GM23338 (cell line): ENCODE data around the gene MEI1.

Source experiments
- CTCF ChIP-seq, 2 experiments: fragments of 200-600 bp in 1 of 2; sonication (generic) in 1 of 2; conservative IDR thresholded peaks; 2 replicates each; pipeline versions ENCODE4 v1.5.1 to v1.6.1; 2016 to 2017; ENCODE audit warnings: antibody characterized with exemption in 2 of 2, low read depth in 2 of 2, mild to moderate bottlenecking in 2 of 2, moderate library complexity in 1 of 2
- EZH2 ChIP-seq: fragments of 200-600 bp; sonication (generic); IDR thresholded peaks from one replicate; pipeline ENCODE4 v1.8.0; 2017; ENCODE audit warnings: antibody characterized with exemption, mild to moderate bottlenecking, low read depth; ENCODE audit not compliant: unreplicated experiment

GRCh38 chr22:41801147-41801819 lies 102.0 kb downstream of the MEI1 start:
- TF ChIP-seq CTCF (conservative IDR thresholded peaks at IDR 0.05; ENCODE audit: low read depth in 2 of 2): no peak
- TF ChIP-seq EZH2: no peak
